IPS-18a (cell line): ENCODE results near the gene ADM2.

Source experiments
- H3K27ac ChIP-seq: one replicate; pipeline ENCODE4 v1.5.1; 2013; ENCODE audit warnings: low read length
- H3K27me3 ChIP-seq: one replicate; pipeline ENCODE4 v1.6.1; 2013; ENCODE audit warnings: mild to moderate bottlenecking, low read length; ENCODE audit not compliant: control insufficient read depth, insufficient read depth
- H3K36me3 ChIP-seq: one replicate; pipeline ENCODE4 v1.6.1; 2013; ENCODE audit warnings: low read depth, low read length; ENCODE audit not compliant: control insufficient read depth
- H3K4me1 ChIP-seq: one replicate; pipeline ENCODE4 v1.6.1; 2013; ENCODE audit warnings: low read depth, low read length; ENCODE audit not compliant: control insufficient read depth
- H3K4me3 ChIP-seq: one replicate; pipeline ENCODE4 v1.5.1; 2013; ENCODE audit warnings: low read length
- H3K9ac ChIP-seq: one replicate; pipeline ENCODE4 v1.6.1; 2013; ENCODE audit warnings: mild to moderate bottlenecking, low read length, moderate library complexity
- H3K9me3 ChIP-seq: one replicate; pipeline ENCODE4 v1.6.1; 2013; ENCODE audit warnings: low read depth, low read length; ENCODE audit not compliant: control insufficient read depth

ADM2 gene

GRCh38 chr22:50463188-50463900 lies 18.0 kb upstream of the ADM2 start:
- no peaks in the 10 kb centered on the region for H3K4me1 ChIP-seq
- H3K9ac ChIP-seq = no peak overlapping the region
- no peak overlapping the region for H3K4me3 ChIP-seq
- H3K27me3 ChIP-seq = no peaks in the 10 kb centered on the region
- H3K9me3 ChIP-seq = no peaks in the 10 kb centered on the region
- H3K36me3 ChIP-seq = peaks cover 79% of the 10 kb centered on the region
- no peak overlapping the region for H3K27ac ChIP-seq

DNA sequence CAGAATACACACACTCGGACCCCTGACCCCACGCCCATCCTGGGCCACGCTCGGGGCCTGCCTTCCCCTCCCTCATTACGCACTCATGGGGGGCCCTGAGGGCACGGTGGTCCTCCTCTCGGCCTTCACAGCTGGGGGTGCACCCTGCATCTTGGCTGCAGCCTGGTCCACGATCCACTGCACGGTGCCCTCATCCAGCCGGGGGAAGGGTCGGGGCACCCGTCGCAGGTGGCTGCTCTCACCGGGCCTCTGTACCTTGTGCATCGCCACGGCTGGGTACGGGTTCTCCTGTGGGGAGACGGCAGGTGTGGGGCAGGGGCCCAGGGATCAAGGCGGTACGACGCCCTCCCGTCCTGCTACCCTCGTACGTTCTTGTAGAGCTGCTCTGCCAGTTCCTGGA lies 16.9 kb upstream of the ADM2 start:
- Histone ChIP-seq H3K4me1 (no peaks in the 10 kb centered on the region), H3K9ac (no peak overlapping the region), H3K36me3 (peaks cover 70% of the 10 kb centered on the region), H3K27me3 (no peaks in the 10 kb centered on the region), H3K9me3 (no peaks in the 10 kb centered on the region), H3K4me3 (no peak overlapping the region), H3K27ac (no peak overlapping the region)

DNA sequence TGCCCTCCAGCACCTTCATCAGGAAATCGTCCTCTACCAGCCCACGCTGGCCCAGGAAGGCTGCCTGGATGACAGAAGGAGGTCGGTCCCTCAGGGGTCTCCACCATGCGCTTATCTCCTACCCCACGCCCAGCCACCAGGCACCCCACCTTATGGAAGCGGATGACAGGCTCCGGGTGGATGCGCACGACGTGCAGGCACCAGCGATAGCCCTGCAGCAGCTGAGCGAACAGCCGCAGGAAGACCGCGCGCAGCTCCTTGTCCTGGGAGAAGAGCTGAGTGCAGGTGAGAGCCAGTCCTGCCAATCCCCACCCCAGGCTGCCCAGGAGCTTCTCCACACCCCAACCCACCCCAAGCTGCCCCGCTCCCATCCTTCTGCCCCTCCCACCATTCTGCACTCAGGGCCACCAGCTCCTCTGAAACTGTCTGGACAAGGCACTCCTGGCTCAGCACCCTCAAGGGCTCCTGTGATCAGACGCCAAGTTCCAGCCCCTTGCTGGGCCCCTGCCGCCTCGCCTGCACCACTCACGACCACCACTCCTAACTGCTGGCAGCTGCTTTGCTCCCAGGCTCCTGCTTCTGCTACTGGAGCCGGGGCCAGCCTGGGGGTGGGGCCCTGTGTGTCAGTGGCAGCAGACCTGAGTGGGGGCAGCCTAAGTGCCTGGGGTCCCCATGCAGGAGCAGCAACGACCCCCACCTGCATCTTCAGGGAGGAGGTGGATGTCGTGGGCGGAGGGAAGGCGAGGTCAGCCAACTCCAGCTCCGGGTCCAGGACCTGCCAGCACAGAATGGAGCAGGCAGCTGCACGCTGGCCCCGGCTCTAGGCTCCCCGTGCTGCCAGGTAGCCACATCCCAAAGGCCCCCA lies 16.0 kb upstream of the ADM2 start:
- Histone ChIP-seq H3K27me3 (no peaks in the 10 kb centered on the region), H3K4me1 (no peaks in the 10 kb centered on the region), H3K9me3 (no peaks in the 10 kb centered on the region), H3K9ac (no peak overlapping the region), H3K4me3 (no peak overlapping the region), H3K27ac (no peak overlapping the region), H3K36me3 (peaks cover 63% of the 10 kb centered on the region)

DNA sequence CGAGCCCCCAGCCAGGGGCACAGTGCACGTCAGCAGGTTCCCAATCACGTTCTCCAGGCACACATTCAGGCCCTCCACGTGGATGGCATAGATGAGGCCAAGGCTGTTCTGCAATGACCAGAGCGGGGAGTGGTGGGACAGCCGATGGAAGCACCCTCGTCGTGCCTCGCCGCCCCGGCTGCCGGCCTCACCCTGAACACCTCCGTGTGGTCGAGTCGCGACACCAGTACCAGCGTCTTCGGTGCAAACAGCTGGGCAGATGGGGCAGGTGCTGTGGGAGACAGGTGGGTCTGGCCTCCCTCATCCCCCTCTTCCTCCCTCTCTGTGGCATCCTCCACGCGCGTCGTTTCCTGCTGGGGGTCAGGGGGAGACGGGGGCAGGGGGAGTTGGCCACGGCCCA lies 14.0 kb upstream of the ADM2 start:
- Histone ChIP-seq H3K9ac (no peak overlapping the region), H3K27me3 (no peaks in the 10 kb centered on the region), H3K4me3 (no peak overlapping the region), H3K4me1 (no peaks in the 10 kb centered on the region), H3K36me3 (peaks cover 45% of the 10 kb centered on the region), H3K9me3 (no peaks in the 10 kb centered on the region), H3K27ac (no peak overlapping the region)

GRCh38 chr22:50467773-50468440 lies 13.4 kb upstream of the ADM2 start:
- Histone ChIP-seq H3K27me3 (no peaks in the 10 kb centered on the region), H3K36me3 (peaks cover 39% of the 10 kb centered on the region), H3K4me3 (no peak overlapping the region), H3K4me1 (no peaks in the 10 kb centered on the region), H3K9ac (no peak overlapping the region), H3K27ac (no peak overlapping the region), H3K9me3 (no peaks in the 10 kb centered on the region)

- no peak overlapping the region for H3K9ac ChIP-seq
- no peak overlapping the region for H3K4me3 ChIP-seq
- H3K9me3 ChIP-seq = no peaks in the 10 kb centered on the region
- peaks cover 2% of the 10 kb centered on the region for H3K4me1 ChIP-seq
- no peak overlapping the region for H3K27ac ChIP-seq
- peaks cover 34% of the 10 kb centered on the region for H3K36me3 ChIP-seq
- no peaks in the 10 kb centered on the region for H3K27me3 ChIP-seq
Observed at GRCh38 chr22:50468626-50469025, 12.7 kb upstream of the ADM2 start.

- H3K27ac ChIP-seq = no peak overlapping the region
- H3K4me1 ChIP-seq = peaks cover 6% of the 10 kb centered on the region
- H3K36me3 ChIP-seq = peaks cover 25% of the 10 kb centered on the region
- no peak overlapping the region for H3K4me3 ChIP-seq
- no peaks in the 10 kb centered on the region for H3K27me3 ChIP-seq
- no peaks in the 10 kb centered on the region for H3K9me3 ChIP-seq
- H3K9ac ChIP-seq = no peak overlapping the region
Observed at GRCh38 chr22:50469377-50470305, 11.7 kb upstream of the ADM2 start.

GRCh38 chr22:50470491-50470890 lies 10.9 kb upstream of the ADM2 start:
- H3K27ac ChIP-seq = no peak overlapping the region
- H3K4me1 ChIP-seq = peaks cover 9% of the 10 kb centered on the region
- H3K9ac ChIP-seq = no peak overlapping the region
- H3K9me3 ChIP-seq = no peaks in the 10 kb centered on the region
- peaks cover 17% of the 10 kb centered on the region for H3K36me3 ChIP-seq
- no peaks in the 10 kb centered on the region for H3K27me3 ChIP-seq
- H3K4me3 ChIP-seq = no peak overlapping the region

DNA sequence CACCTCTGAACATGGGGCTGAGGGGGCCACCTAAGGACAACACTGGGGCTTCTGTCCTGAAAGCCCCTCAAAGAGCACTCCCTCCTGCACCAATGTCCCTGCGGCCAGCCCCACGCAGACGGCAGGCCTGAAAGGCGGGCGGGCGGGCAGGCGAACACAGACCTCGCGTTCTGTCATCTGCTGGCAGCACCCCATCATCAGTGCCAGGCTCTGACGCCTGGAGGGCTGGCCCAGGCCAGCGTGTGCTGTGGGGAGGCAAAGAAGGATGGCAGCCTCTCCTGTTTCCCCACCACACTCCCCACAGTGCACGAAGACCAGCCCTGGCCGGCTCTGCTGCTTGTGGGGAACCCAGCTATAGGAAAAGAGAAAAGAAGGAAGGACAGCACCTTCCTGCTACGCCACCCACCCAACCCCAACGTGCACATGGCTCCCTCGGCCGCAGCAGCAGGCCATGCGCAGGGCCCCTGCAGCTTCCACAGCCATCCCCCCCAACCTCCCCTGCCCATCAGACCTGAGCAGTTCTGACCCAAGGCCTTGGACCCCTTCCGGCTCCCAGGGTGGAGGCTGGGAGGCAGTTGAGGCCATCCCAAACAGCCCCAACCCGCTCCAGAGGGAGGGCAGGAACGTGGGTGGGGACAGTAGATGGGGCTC lies 10.0 kb upstream of the ADM2 start:
- Histone ChIP-seq H3K27me3 (no peaks in the 10 kb centered on the region), H3K9me3 (no peaks in the 10 kb centered on the region), H3K9ac (no peak overlapping the region), H3K4me3 (no peak overlapping the region), H3K4me1 (peaks cover 11% of the 10 kb centered on the region), H3K36me3 (peaks cover 11% of the 10 kb centered on the region), H3K27ac (no peak overlapping the region)

GRCh38 chr22:50471962-50472361 lies 9.4 kb upstream of the ADM2 start:
- Histone ChIP-seq H3K9ac (no peak overlapping the region), H3K4me3 (no peak overlapping the region), H3K9me3 (no peaks in the 10 kb centered on the region), H3K27ac (no peak overlapping the region), H3K4me1 (peaks cover 11% of the 10 kb centered on the region), H3K27me3 (no peaks in the 10 kb centered on the region), H3K36me3 (peaks cover 4% of the 10 kb centered on the region)
